Activated naive CD4-positive, alpha-beta T cell treated with anti-CD3 and anti-CD28 coated beads, Interleukin-2, amount 50 U/mL, for 24 hours (primary cell): ENCODE measurements around the gene TTLL13.
"Not testable (repeated sequence)": the region's sequence is repeated elsewhere in the genome, so short reads cannot be mapped to it uniquely, and the experiment has no call there.

Experiments used
- H3K27ac Mint-ChIP-seq: one replicate; pipeline ENCODE4 v1.8.0; 2021; ENCODE audit warnings: mild to moderate bottlenecking, mixed read lengths
- H3K27me3 Mint-ChIP-seq: one replicate; pipeline ENCODE4 v1.8.0; 2021; ENCODE audit warnings: mixed read lengths
- H3K36me3 Mint-ChIP-seq: one replicate; pipeline ENCODE4 v1.8.0; 2021; ENCODE audit warnings: mixed read lengths
- H3K4me1 Mint-ChIP-seq: one replicate; pipeline ENCODE4 v1.8.0; 2021; ENCODE audit warnings: mixed read lengths
- H3K4me3 Mint-ChIP-seq: one replicate; pipeline ENCODE4 v1.8.0; 2021; ENCODE audit warnings: mild to moderate bottlenecking, mixed read lengths
- H3K9me3 Mint-ChIP-seq: one replicate; pipeline ENCODE4 v1.8.0; 2021; ENCODE audit warnings: mixed read lengths

TTLL13 gene

GRCh38 chr15:90286678-90287077, 37.3 kb downstream of the TTLL13 start:
- H3K36me3 Mint-ChIP-seq: no peaks in the 10 kb centered on the region
- no peaks in the 10 kb centered on the region for H3K27me3 Mint-ChIP-seq
- no peaks in the 10 kb centered on the region for H3K9me3 Mint-ChIP-seq
- no peaks in the 10 kb centered on the region for H3K4me1 Mint-ChIP-seq
- no peak overlapping the region for H3K4me3 Mint-ChIP-seq
- no peak overlapping the region for H3K27ac Mint-ChIP-seq

- Mint-ChIP-seq H3K36me3 (no peaks in the 10 kb centered on the region), H3K27me3 (no peaks in the 10 kb centered on the region)
Observed at GRCh38 chr15:90287101-90287500, 37.7 kb downstream of the TTLL13 start.

GRCh38 chr15:90287946-90288345, 38.6 kb downstream of the TTLL13 start:
- Mint-ChIP-seq H3K27me3 (no peaks in the 10 kb centered on the region), H3K36me3 (no peaks in the 10 kb centered on the region), H3K27ac (no peak overlapping the region), H3K4me1 (no peaks in the 10 kb centered on the region), H3K4me3 (no peak overlapping the region), H3K9me3 (no peaks in the 10 kb centered on the region)

More at GRCh38 chr15:90287101-90287500, 37.7 kb downstream of the TTLL13 start:
- H3K9me3 Mint-ChIP-seq: no peaks in the 10 kb centered on the region
- no peak overlapping the region for H3K4me3 Mint-ChIP-seq
- no peaks in the 10 kb centered on the region for H3K4me1 Mint-ChIP-seq
- no peak overlapping the region for H3K27ac Mint-ChIP-seq

- Mint-ChIP-seq H3K27ac (no peak overlapping the region), H3K4me1 (peaks cover 5% of the 10 kb centered on the region), H3K4me3 (no peak overlapping the region), H3K9me3 (no peaks in the 10 kb centered on the region), H3K27me3 (no peaks in the 10 kb centered on the region), H3K36me3 (no peaks in the 10 kb centered on the region)
Observed at GRCh38 chr15:90291679-90292356, 42.5 kb downstream of the TTLL13 start.

- not testable (repeated sequence) for H3K27me3 Mint-ChIP-seq, H3K4me3 Mint-ChIP-seq, H3K9me3 Mint-ChIP-seq, H3K4me1 Mint-ChIP-seq, H3K36me3 Mint-ChIP-seq, H3K27ac Mint-ChIP-seq
Observed at GRCh38 chr15:90293040-90293810, 43.9 kb downstream of the TTLL13 start.

GRCh38 chr15:90294159-90294558, 44.8 kb downstream of the TTLL13 start:
- Mint-ChIP-seq H3K27ac (no peak overlapping the region), H3K4me3 (no peak overlapping the region), H3K36me3 (no peaks in the 10 kb centered on the region), H3K9me3 (no peaks in the 10 kb centered on the region), H3K27me3 (no peaks in the 10 kb centered on the region), H3K4me1 (peaks cover 5% of the 10 kb centered on the region)

GRCh38 chr15:90294601-90295269, 45.4 kb downstream of the TTLL13 start:
- no peak overlapping the region for H3K4me3 Mint-ChIP-seq
- no peaks in the 10 kb centered on the region for H3K9me3 Mint-ChIP-seq
- H3K27ac Mint-ChIP-seq: no peak overlapping the region

GRCh38 chr15:90295270-90295648, 45.9 kb downstream of the TTLL13 start:
- H3K4me1 Mint-ChIP-seq: peaks cover 5% of the 10 kb centered on the region

More at GRCh38 chr15:90294601-90295269, 45.4 kb downstream of the TTLL13 start:
- Mint-ChIP-seq H3K4me1 (peaks cover 5% of the 10 kb centered on the region), H3K27me3 (no peaks in the 10 kb centered on the region), H3K36me3 (no peaks in the 10 kb centered on the region)

GRCh38 chr15:90296316-90296884, 47.0 kb downstream of the TTLL13 start:
- H3K4me1 Mint-ChIP-seq, H3K27ac Mint-ChIP-seq, H3K4me3 Mint-ChIP-seq, H3K9me3 Mint-ChIP-seq, H3K27me3 Mint-ChIP-seq, H3K36me3 Mint-ChIP-seq: not testable (repeated sequence)

More at GRCh38 chr15:90295270-90295648, 45.9 kb downstream of the TTLL13 start:
- Mint-ChIP-seq H3K4me3 (no peak overlapping the region), H3K9me3 (no peaks in the 10 kb centered on the region), H3K27ac (no peak overlapping the region), H3K27me3 (no peaks in the 10 kb centered on the region), H3K36me3 (no peaks in the 10 kb centered on the region)

GRCh38 chr15:90297021-90297420, 47.7 kb downstream of the TTLL13 start:
- H3K27me3 Mint-ChIP-seq: no peaks in the 10 kb centered on the region
- no peak overlapping the region for H3K4me3 Mint-ChIP-seq
- H3K27ac Mint-ChIP-seq: no peak overlapping the region

GRCh38 chr15:90300541-90300940, 51.2 kb downstream of the TTLL13 start:
- Mint-ChIP-seq H3K36me3 (no peaks in the 10 kb centered on the region), H3K4me3 (no peak overlapping the region), H3K4me1 (peaks cover 11% of the 10 kb centered on the region), H3K9me3 (no peaks in the 10 kb centered on the region), H3K27ac (no peak overlapping the region), H3K27me3 (no peaks in the 10 kb centered on the region)

More at GRCh38 chr15:90297021-90297420, 47.7 kb downstream of the TTLL13 start:
- H3K4me1 Mint-ChIP-seq: peaks cover 9% of the 10 kb centered on the region
- H3K9me3 Mint-ChIP-seq: no peaks in the 10 kb centered on the region
- H3K36me3 Mint-ChIP-seq: no peaks in the 10 kb centered on the region

GRCh38 chr15:90300988-90301706, 51.8 kb downstream of the TTLL13 start:
- peaks cover 16% of the 10 kb centered on the region for H3K4me1 Mint-ChIP-seq
- H3K9me3 Mint-ChIP-seq: no peaks in the 10 kb centered on the region
- H3K4me3 Mint-ChIP-seq: no peak overlapping the region
- H3K27me3 Mint-ChIP-seq: no peaks in the 10 kb centered on the region
- H3K36me3 Mint-ChIP-seq: no peaks in the 10 kb centered on the region
- no peak overlapping the region for H3K27ac Mint-ChIP-seq

GRCh38 chr15:90301707-90302300, 52.4 kb downstream of the TTLL13 start:
- Mint-ChIP-seq H3K36me3 (no peaks in the 10 kb centered on the region), H3K27ac (no peak overlapping the region), H3K4me1 (peaks cover 22% of the 10 kb centered on the region), H3K4me3 (no peak overlapping the region), H3K9me3 (no peaks in the 10 kb centered on the region), H3K27me3 (no peaks in the 10 kb centered on the region)

GRCh38 chr15:90305355-90305754, 56.0 kb downstream of the TTLL13 start:
- H3K36me3 Mint-ChIP-seq, H3K27ac Mint-ChIP-seq, H3K9me3 Mint-ChIP-seq, H3K4me3 Mint-ChIP-seq, H3K27me3 Mint-ChIP-seq: not testable (repeated sequence)
- H3K4me1 Mint-ChIP-seq: peaks cover 26% of the 10 kb centered on the region

GRCh38 chr15:90305932-90306331, 56.6 kb downstream of the TTLL13 start:
- Mint-ChIP-seq H3K4me3 (peak overlapping the region; percentile 51), H3K4me1 (peaks cover 26% of the 10 kb centered on the region), H3K27me3 (no peaks in the 10 kb centered on the region)

More at GRCh38 chr15:90305932-90306331, 56.6 kb downstream of the TTLL13 start:
- H3K27ac Mint-ChIP-seq: peak overlapping the region; percentile 20
- no peaks in the 10 kb centered on the region for H3K36me3 Mint-ChIP-seq
- H3K9me3 Mint-ChIP-seq: no peaks in the 10 kb centered on the region
